Activated naive CD8-positive, alpha-beta T cell treated with anti-CD3 and anti-CD28 coated beads for 36 hours (primary cell): Measurements from ENCODE around the gene CCDC187. TPM values are rescaled to one million over a fixed set of nuclear protein-coding genes. Genes with fewer than 3 reads are reported as not detected.
"Not testable (repeated sequence)": the region's sequence is repeated elsewhere in the genome, so short reads cannot be mapped to it uniquely, and the experiment has no call there.

Experiments used
- DNase-seq: peaks from one replicate; pipeline ENCODE4 v3.0.0; 2021
- H3K27ac Mint-ChIP-seq: one replicate; pipeline ENCODE4 v1.8.0; 2022; ENCODE audit warnings: mild to moderate bottlenecking, moderate library complexity, mixed read lengths
- H3K27me3 Mint-ChIP-seq: one replicate; pipeline ENCODE4 v1.8.0; 2022; ENCODE audit warnings: mild to moderate bottlenecking, mixed read lengths
- H3K36me3 Mint-ChIP-seq: one replicate; pipeline ENCODE4 v1.8.0; 2021; ENCODE audit warnings: mild to moderate bottlenecking, mixed read lengths
- H3K4me1 Mint-ChIP-seq: one replicate; pipeline ENCODE4 v1.8.0; 2021; ENCODE audit warnings: mixed read lengths
- H3K4me3 Mint-ChIP-seq: one replicate; pipeline ENCODE4 v1.8.0; 2022; ENCODE audit warnings: mild to moderate bottlenecking, moderate library complexity, mixed read lengths
- H3K9me3 Mint-ChIP-seq: one replicate; pipeline ENCODE4 v1.8.0; 2022; ENCODE audit warnings: mixed read lengths
- total RNA-seq, 2 experiments: library from RNA; stranded (reverse); gene quantifications; one replicate each; pipeline ENCODE4 v1.2.3, GENCODE V29; 2021

CCDC187 gene
- total RNA-seq, 2 experiments from 2014 or later = not detected

DNA sequence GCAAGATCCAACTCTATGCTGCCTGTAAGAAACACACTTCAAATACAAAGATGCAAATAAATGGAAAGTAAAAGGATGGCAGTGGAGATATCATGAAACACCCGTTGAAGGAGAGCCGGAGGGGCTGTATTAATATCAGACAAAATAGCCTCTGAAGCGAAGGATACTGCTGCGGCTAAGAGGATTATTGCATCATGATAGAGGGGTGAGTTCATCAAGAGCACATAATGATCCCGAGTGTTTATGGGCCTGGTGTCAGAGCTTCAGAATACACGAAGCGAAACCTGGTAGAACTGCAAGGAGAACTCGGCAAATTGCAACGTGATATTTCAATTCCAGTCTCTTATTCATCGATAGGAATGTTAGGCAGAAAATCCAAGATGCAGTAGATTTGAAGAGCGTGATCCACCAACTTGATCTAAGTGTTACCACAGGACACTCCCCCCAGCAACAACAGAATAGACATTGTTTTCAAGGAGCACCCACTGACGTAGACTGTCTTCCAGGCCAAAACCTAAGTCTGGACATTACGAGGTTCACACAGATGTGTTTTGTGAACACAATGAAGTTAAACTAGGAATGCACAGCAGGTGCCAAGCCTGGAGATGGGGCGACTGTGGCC is 30.5 kb downstream of the CCDC187 start:
- no peaks in the 10 kb centered on the region for H3K9me3 Mint-ChIP-seq
- no peak overlapping the region for H3K4me3 Mint-ChIP-seq
- H3K27me3 Mint-ChIP-seq = no peaks in the 10 kb centered on the region
- no peaks in the 10 kb centered on the region for H3K36me3 Mint-ChIP-seq
- H3K4me1 Mint-ChIP-seq = no peaks in the 10 kb centered on the region
- no peak for DNase-seq
- H3K27ac Mint-ChIP-seq = no peak overlapping the region

DNA sequence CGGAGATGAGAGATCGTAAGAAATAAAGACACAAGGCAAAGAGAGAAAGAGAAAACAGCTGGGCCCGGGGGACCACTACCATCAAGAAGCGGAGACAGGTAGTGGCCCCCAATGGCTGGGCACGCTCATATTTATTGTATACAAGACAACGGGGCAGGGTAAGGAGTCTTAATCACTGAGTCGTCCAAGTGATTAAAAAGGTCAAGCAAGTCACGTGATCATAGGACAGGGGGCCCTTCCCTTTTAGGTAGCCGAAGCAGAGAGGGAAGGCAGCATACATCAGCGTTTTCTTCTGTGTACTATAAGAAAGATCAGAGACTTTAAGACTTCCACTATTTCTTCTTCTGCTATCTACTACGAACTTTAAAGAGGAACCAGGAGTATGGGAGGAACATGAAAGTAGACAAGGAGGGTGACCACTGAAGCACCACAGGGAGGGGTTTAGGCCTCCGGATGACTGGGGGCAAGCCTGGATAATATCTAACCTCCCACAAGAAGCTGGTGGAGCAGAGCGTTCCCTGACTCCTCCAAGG is 33.7 kb downstream of the CCDC187 start:
- Mint-ChIP-seq H3K4me3 (no peak overlapping the region), H3K36me3 (no peaks in the 10 kb centered on the region), H3K27me3 (no peaks in the 10 kb centered on the region), H3K27ac (no peak overlapping the region), H3K9me3 (no peaks in the 10 kb centered on the region), H3K4me1 (peaks cover 5% of the 10 kb centered on the region)
- DNase-seq = no peak

DNA sequence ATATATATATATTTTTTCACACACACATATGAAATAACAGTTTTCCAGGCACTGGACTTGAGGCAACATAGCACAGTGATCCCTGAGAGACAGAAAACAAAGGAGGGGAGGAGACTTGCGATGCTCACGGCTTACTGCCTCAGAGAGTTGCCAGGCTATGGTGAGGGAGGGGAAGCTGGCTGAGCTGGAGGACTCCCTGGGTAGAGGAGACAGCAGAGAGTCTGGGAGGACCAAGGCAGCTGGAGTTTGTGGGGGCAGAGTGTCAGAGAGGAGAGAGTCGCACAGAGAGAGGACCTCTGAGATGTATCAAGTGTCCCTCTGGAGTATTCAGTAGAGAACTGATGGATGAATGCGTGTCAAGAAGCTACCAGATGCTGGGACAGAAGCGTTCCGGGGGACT is 35.2 kb downstream of the CCDC187 start:
- Mint-ChIP-seq H3K27me3 (no peaks in the 10 kb centered on the region), H3K36me3 (no peaks in the 10 kb centered on the region), H3K9me3 (no peaks in the 10 kb centered on the region), H3K27ac (no peak overlapping the region), H3K4me1 (peaks cover 5% of the 10 kb centered on the region), H3K4me3 (no peak overlapping the region)
- DNase-seq = no peak

DNA sequence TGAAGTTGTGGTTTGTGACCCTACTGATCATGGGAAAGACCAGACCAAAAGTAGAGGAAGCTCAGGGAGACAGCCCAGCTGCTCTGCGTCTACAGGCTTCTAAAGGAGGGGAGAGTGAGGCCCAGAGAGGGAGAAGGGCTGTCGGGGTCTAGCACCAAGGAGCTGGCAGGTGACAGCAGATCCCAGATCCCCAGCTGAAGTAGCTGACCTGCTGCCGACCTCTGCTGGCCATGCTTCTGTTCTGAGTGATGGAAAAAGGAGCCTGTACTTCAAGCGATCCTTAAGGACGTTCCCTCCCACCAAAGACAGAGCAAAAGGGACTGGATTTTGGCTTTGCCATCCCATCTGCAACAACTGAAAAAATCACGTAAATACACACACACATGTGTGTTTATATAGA is 35.6 kb downstream of the CCDC187 start:
- Mint-ChIP-seq H3K36me3 (no peaks in the 10 kb centered on the region), H3K27ac (no peak overlapping the region), H3K4me3 (peak overlapping the region; percentile 69), H3K9me3 (no peaks in the 10 kb centered on the region), H3K27me3 (no peaks in the 10 kb centered on the region), H3K4me1 (peaks cover 5% of the 10 kb centered on the region)
- no peak for DNase-seq

DNA sequence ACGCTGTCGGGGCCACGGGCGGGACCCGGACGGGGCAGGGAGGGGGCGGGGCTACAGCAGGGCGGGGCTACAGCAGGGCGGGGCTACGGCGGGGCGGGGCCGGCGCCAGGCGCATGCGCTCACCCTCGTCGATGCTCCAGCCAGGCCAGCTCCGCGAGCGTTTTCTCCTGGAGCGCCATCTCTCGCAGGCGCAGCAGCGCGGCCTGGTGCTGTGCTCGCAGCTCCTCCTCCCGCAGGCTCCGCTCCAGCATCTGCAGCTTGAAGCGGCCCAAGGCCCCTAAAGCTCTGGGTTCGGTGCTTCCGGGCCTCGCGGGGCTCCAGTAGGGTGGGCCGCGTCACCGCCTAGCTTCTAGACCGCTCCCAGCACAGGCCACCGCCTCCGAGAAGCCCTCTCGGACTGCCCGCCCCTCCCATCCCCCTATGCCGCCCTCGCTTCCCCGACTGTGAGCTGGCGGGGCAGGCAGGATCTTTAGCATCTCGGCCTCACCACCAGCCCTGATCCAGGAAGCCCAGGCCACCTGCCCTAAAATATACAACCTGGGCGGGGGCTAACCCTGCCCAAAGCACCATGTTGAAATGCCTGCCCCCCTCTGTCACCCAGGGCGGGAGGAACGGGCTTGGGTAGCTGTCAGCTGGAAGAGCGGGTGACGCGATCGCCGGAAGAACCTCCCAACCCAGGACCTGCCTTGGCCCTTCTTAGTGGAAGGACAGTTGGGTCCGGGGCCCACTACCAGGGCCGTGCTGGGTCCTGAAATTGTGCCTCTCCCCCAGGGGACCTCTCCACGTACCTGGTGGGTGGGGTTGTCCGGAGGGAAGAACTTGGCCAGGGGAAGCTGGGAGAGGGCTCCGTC is 36.4 kb downstream of the CCDC187 start:
- peak; percentile 83 for DNase-seq
- Mint-ChIP-seq H3K36me3 (no peaks in the 10 kb centered on the region), H3K4me1 (peaks cover 5% of the 10 kb centered on the region), H3K27ac (peak overlapping the region; percentile 60), H3K4me3 (peak overlapping the region; percentile 69), H3K27me3 (no peaks in the 10 kb centered on the region), H3K9me3 (no peaks in the 10 kb centered on the region)

DNA sequence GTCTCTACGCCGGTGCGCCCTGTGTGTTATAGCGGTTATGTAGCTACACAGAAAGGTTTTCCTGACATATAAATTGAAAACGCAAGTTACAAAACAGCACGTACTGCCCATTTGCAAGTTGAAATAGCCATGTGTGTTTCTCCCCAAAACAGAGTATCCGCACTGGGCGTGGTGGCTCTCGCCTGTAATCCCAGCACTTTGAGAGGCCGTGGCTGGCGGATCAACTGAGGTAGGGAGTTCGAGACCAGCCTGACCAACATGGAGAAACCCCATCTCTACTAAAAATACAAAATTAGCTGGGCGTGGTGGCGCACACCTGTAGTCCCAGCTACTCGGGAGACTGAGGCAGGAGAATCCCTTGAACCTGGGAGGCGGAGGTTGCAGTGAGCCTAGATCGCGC is 37.3 kb downstream of the CCDC187 start:
- H3K4me3 Mint-ChIP-seq = peak overlapping the region; percentile 67
- not testable (repeated sequence) for H3K4me1 Mint-ChIP-seq, DNase-seq, H3K36me3 Mint-ChIP-seq, H3K27ac Mint-ChIP-seq, H3K9me3 Mint-ChIP-seq, H3K27me3 Mint-ChIP-seq

DNA sequence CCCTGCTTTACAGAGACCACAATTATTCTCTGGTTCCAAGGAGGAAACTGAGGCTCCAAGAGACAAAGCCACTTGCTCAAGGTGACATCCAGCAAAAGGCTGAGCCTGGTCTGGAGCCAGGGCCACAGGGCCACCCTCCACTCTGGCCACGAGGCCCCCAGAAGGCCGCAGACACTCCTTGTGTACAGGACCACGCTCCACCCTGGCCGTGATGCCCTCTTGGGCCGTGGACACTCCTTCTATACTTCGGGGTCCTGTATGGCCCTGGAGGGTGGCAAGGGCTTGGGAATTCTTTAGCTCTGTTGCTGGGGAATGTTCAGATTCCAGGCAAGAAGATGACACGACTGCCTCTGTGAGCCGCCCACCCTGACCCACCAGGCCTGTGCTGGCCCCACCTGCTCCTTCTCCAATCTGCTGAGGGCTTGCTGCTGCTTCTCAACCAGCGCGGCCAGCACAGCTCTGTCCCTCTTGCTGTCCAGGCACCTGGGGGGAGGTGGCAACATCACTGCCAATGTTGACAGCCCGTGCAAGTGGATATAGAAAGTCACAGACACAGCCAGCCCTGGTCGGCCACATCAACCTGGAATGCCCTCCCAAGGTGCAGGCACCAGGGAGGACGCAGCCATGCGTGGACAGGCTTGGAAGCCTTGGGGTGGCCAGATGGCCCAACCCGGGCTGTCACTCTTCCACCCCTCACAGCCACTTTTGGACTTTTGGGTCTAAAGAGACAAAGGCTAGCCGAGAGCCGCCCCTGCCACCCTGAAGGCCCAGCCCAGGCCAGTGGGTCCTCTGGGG is 38.1 kb downstream of the CCDC187 start:
- H3K4me3 Mint-ChIP-seq = no peak overlapping the region
- no peaks in the 10 kb centered on the region for H3K27me3 Mint-ChIP-seq
- H3K9me3 Mint-ChIP-seq = no peaks in the 10 kb centered on the region
- H3K4me1 Mint-ChIP-seq = peaks cover 5% of the 10 kb centered on the region
- DNase-seq = no peak
- H3K36me3 Mint-ChIP-seq = no peaks in the 10 kb centered on the region
- H3K27ac Mint-ChIP-seq = no peak overlapping the region

DNA sequence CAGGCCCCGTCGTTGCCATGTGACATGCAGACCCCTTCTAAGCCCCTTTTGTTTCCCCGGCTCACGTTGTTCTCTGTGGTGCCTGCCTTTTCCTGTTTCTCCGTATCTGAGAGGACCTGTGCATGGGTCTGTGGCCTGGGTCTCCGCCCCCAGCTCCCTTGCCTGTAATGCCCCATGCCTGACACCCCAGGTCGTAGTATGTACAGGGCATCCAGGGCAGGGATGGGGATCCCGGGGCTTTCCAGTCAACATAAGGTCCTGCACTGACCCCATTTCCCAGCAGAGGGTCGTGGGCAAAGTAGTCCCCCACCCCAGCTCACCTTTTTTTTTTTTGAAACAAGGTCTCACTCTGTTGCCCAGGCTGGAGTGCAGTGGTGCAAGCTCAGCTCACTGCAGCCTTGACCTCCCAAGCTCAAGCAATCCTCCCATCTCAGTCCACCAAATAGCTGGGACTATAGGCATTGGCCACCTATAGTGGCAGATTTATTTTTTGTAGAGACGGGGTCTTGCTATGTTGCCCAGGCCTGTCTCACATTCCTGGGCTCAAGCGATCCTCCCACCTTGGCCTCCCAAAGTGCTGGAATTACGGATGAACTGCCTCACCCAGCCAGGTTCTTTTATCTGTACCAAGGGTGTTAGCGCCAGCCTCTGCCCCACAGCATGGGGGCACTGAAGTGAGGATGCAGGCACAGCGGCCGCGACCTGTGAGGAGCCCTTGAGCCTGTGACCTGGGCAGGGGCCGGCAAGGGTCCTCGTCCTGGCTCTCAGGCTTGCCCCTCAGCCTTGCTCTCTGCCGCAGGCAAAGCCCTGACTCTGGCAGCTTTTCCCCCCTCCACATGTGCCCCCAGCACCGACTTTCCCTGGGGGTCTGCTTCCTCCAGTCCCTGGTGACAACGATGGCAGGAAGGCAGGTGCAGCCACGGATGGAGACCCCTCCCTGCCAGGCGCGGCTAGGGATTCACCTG is 39.2 kb downstream of the CCDC187 start:
- H3K27me3 Mint-ChIP-seq = no peaks in the 10 kb centered on the region
- H3K27ac Mint-ChIP-seq = no peak overlapping the region
- H3K36me3 Mint-ChIP-seq = no peaks in the 10 kb centered on the region
- no peak for DNase-seq
- no peak overlapping the region for H3K4me3 Mint-ChIP-seq
- no peaks in the 10 kb centered on the region for H3K9me3 Mint-ChIP-seq
- peaks cover 5% of the 10 kb centered on the region for H3K4me1 Mint-ChIP-seq

DNA sequence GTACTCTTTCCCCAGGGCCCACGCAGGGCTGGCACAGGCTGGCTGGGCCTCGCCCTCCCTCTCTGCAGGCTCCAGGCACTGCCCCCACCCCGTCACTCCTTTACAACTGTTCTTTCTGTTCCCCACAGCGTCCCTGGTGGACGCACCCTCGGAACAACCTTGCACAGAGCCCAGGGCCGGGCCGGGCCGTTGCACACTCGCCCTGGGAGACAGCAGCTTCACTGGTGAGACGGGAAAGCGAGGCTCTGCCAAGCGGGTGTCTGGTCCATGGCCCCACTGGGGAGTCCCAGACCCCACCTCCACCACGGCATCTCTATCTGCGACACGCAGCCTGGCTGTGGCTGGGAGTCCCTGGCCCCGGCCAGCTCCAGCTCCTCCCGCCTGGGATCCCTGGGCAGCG is 39.9 kb downstream of the CCDC187 start:
- Mint-ChIP-seq H3K27me3 (no peaks in the 10 kb centered on the region), H3K4me3 (no peak overlapping the region), H3K9me3 (no peaks in the 10 kb centered on the region), H3K27ac (no peak overlapping the region), H3K4me1 (peaks cover 5% of the 10 kb centered on the region), H3K36me3 (no peaks in the 10 kb centered on the region)
- no peak for DNase-seq

DNA sequence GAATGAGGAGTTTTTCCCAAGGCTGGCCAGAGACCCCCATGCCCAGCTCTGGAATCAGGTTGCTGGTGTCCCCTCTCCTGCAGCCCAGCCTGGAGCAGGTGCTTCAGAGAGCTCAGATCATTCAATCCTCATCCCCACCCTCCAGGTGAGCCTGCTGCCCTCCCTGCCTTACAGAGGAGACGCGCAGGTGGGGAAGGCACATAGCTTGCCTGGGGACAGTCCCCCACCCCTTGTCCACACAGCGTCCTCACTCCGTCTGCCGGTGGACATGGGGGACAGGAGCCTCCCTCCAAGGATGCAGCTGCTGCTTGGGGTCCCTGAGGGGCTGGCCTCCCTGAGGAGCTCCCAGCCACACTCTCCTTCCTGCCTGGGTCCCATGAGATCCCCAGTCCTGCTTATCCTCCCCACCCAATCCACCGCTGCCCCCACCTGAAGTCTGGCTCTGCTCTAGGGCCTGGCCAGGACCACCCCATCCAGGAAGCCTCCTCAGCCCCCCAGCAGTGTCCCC is 41.2 kb downstream of the CCDC187 start:
- Mint-ChIP-seq H3K9me3 (no peaks in the 10 kb centered on the region), H3K4me3 (no peak overlapping the region)

DNA sequence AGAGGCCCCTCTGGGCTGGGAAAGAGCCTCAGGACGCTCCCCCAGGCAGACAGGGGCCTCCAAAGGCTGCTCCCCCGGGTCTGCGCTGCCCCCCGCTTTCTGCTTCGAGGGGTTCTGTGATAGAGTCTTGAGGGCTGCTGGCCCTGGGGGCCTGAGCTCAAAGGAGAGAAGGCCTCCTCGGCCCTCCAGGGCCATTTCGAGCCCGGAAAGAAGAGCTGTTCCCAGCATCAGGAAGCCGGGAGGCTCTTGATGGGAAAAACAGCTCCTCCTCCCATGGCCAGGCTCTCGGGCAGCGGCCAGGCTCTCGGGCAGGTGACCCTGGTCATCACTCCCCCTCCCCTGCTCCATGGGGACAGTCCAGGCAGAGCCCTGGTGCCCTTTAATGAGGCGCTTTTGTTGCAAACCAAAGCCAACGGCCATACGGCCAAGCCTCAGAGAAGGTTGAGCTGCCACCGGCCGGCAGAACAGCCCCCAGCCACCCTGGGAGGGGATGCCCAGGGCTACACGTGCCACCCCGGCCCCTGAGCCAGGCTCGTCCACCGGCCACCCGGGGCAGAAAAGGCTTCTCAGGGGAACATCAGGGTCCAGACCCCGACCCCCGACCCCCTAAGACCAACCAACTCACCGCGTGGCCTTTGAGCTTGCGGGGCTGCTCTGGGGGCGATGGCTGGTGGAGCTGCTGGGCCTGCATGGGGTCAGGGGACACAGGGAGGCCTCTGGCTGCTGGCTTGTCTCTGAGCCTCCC is 42.0 kb downstream of the CCDC187 start:
- DNase-seq = no peak
- Mint-ChIP-seq H3K27me3 (no peaks in the 10 kb centered on the region), H3K9me3 (no peaks in the 10 kb centered on the region), H3K4me1 (no peaks in the 10 kb centered on the region), H3K36me3 (no peaks in the 10 kb centered on the region), H3K27ac (no peak overlapping the region), H3K4me3 (no peak overlapping the region)

More for the DNA sequence above, 41.2 kb downstream of the CCDC187 start:
- no peaks in the 10 kb centered on the region for H3K36me3 Mint-ChIP-seq
- no peak overlapping the region for H3K27ac Mint-ChIP-seq
- no peak for DNase-seq
- peaks cover 2% of the 10 kb centered on the region for H3K4me1 Mint-ChIP-seq
- no peaks in the 10 kb centered on the region for H3K27me3 Mint-ChIP-seq

DNA sequence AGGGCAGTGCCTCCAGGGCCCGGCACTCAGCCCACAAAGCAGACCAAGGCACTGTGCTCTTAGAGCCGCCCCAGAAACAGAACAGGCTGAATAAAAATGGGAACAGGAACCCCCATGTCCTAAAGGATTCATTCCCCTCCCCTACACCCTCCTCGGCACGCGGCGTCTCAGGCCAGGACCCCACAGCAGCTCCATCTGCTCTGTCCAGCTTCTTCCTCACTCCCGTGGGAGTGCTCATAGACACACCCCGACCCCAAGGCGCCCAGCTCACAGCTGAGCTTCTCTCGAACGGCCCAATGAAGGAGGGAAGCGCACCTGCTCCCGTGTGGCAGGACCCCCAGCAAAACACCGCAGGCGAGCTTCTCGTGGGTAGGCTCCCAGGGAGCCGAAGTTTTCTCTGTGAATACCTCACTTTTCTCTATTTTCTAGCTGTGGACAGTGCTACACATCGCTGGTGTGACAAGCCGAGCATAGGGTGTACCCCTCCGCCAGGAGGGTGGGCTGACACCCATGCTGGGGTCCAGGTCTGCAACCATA is 42.9 kb downstream of the CCDC187 start:
- Mint-ChIP-seq H3K9me3 (no peaks in the 10 kb centered on the region), H3K4me1 (no peaks in the 10 kb centered on the region), H3K27me3 (no peaks in the 10 kb centered on the region), H3K4me3 (no peak overlapping the region), H3K36me3 (no peaks in the 10 kb centered on the region), H3K27ac (no peak overlapping the region)
- DNase-seq = no peak

DNA sequence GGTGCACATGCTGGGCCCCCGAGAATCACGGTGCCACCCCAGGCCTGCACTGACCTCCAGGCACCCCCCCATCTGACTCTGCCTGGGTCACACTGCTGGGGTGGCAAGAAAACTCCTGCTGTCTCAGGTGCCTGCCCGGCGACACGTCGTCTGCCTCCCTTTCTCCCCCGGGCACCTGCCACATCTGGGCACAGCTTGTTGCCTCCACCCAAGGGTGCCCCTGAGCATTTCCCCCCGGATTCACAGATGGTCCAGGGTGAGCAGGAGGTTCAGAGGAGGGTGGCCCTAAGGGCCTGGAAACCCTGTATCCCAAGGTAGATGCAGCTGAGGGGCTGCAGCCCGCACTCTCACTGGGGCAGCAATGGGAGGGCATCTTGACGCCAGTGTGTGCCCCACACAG is 43.4 kb downstream of the CCDC187 start:
- Mint-ChIP-seq H3K4me3 (no peak overlapping the region), H3K4me1 (no peaks in the 10 kb centered on the region), H3K36me3 (no peaks in the 10 kb centered on the region), H3K27ac (no peak overlapping the region), H3K9me3 (no peaks in the 10 kb centered on the region), H3K27me3 (no peaks in the 10 kb centered on the region)
- no peak for DNase-seq
